CD4-positive, alpha-beta T cell (primary cell): ENCODE measurements around the gene TCF7L2. TPM values are rescaled to one million over a fixed set of nuclear protein-coding genes. Genes with fewer than 3 reads are reported as not detected.

ENCODE experiments used
- ATAC-seq: fragments of 200-7000 bp; cut with Tn5 transposase; one replicate; pipeline ENCODE4 v1.10.0; 2022; ENCODE audit warnings: mild to moderate bottlenecking; ENCODE audit not compliant: poor library complexity
- CTCF ChIA-PET: fragments of 350-600 bp; sonication (Branson Sonifier 250); formaldehyde crosslinking; loops from one replicate; lab custom pipeline; 2021; ENCODE audit warnings: antibody characterized with exemption, inconsistent platforms; lab: Charles Lee
- POLR2A ChIA-PET: fragments of 350-600 bp; sonication (Branson Sonifier 250); formaldehyde crosslinking; loops from one replicate; lab custom pipeline; 2021; ENCODE audit warnings: antibody characterized with exemption, inconsistent platforms; lab: Charles Lee
- DNase-seq, 14 experiments: peaks; one replicate each; pipeline ENCODE4 v3.0.0-alpha.2; 2013 to 2020; ENCODE audit warnings: mixed read lengths in 2 of 14
- H3K27ac ChIP-seq, 2 donors: one replicate each; pipeline versions ENCODE4 v1.5.1 to v1.7.0; 2013; ENCODE audit warnings: low read length in 2 of 2, low read depth in 1 of 2, mild to moderate bottlenecking in 1 of 2
- H3K27me3 ChIP-seq, 2 experiments: 1 replicate in 1 of 2; 2 replicates in 1 of 2; pipeline versions ENCODE4 v1.6.1 to v1.7.0; 2013; ENCODE audit warnings: low read length in 2 of 2, control low read depth in 1 of 2, mild to moderate bottlenecking in 1 of 2, moderate library complexity in 1 of 2; ENCODE audit not compliant: insufficient read depth in 2 of 2, control insufficient read depth in 1 of 2
- H3K36me3 ChIP-seq: one replicate; pipeline ENCODE4 v1.6.1; 2013; ENCODE audit warnings: low read length, control low read depth; ENCODE audit not compliant: insufficient read depth
- H3K4me1 ChIP-seq: one replicate; pipeline ENCODE4 v1.6.1; 2013; ENCODE audit warnings: low read length, control low read depth; ENCODE audit not compliant: insufficient read depth
- H3K4me3 ChIP-seq: one replicate; pipeline ENCODE4 v1.5.1; 2013; ENCODE audit warnings: mild to moderate bottlenecking, low read length, moderate library complexity
- H3K9me3 ChIP-seq, 2 experiments: 1 replicate in 1 of 2; 2 replicates in 1 of 2; pipeline versions ENCODE4 v1.6.1 to v1.7.0; 2013; ENCODE audit warnings: low read length in 2 of 2, mild to moderate bottlenecking in 2 of 2, control low read depth in 1 of 2, moderate library complexity in 1 of 2; ENCODE audit not compliant: control insufficient read depth in 1 of 2, insufficient read depth in 1 of 2
- H3K27ac Mint-ChIP-seq: one replicate; pipeline ENCODE4 v1.8.0; 2020; ENCODE audit warnings: mixed read lengths
- H3K27me3 Mint-ChIP-seq: one replicate; pipeline ENCODE4 v1.8.0; 2021; ENCODE audit warnings: mixed read lengths
- H3K36me3 Mint-ChIP-seq: one replicate; pipeline ENCODE4 v1.8.0; 2021; ENCODE audit warnings: low read depth, mixed read lengths
- H3K4me1 Mint-ChIP-seq: one replicate; pipeline ENCODE4 v1.8.0; 2021; ENCODE audit warnings: low read depth, mixed read lengths
- H3K4me3 Mint-ChIP-seq: one replicate; pipeline ENCODE4 v1.8.0; 2020; ENCODE audit warnings: mild to moderate bottlenecking, mixed read lengths
- H3K9me3 Mint-ChIP-seq: one replicate; pipeline ENCODE4 v1.8.0; 2020; ENCODE audit warnings: mixed read lengths
- CTCF ChIP-seq: fragments of 200-600 bp; IDR thresholded peaks from one replicate; pipeline ENCODE4 v1.8.0; 2022; ENCODE audit warnings: antibody characterized with exemption, mild to moderate bottlenecking
- intact Hi-C, 2 experiments: fragments of 100-400 bp; cut with DNase I in 1 of 2; cut with micrococcal nuclease in 1 of 2; formaldehyde crosslinking; loops; one replicate each; pipeline versions ENCODE4 v1.15.1 to v1.9.0; 2023 to 2025; cut with DNase I, micrococcal nuclease
- total RNA-seq, 174 experiments: library from RNA in 2 of 174; stranded (reverse) in 2 of 174; gene quantifications; one replicate each; pipeline ENCODE4 v1.2.3 and lab custom pipeline; 2021 to 2026

The TCF7L2 gene
- total RNA-seq, 2 experiments from 2014 or later = 4.2 to 4.4 TPM

GRCh38 chr10:113037218-113037617 is 87.2 kb downstream of the TCF7L2 start:
- Histone ChIP-seq H3K4me3 (no peak overlapping the region), H3K27ac (no peak overlapping the region), H3K27me3 (peaks cover 0 to 5% of the 10 kb centered on the region in 2 experiments), H3K36me3 (no peaks in the 10 kb centered on the region), H3K9me3 (no peaks in the 10 kb centered on the region), H3K4me1 (no peaks in the 10 kb centered on the region)
- TF ChIP-seq CTCF = no peak
- no peaks in the 10 kb centered on the region for H3K4me1 Mint-ChIP-seq
- H3K36me3 Mint-ChIP-seq = no peaks in the 10 kb centered on the region
- H3K27me3 Mint-ChIP-seq = no peaks in the 10 kb centered on the region
- CTCF ChIA-PET = no interaction called here
- intact Hi-C loops = no loop called here
- no peak overlapping the region for H3K27ac Mint-ChIP-seq
- no peaks in the 10 kb centered on the region for H3K9me3 Mint-ChIP-seq
- H3K4me3 Mint-ChIP-seq = no peak overlapping the region
- DNase-seq (no peak), ATAC-seq (no peak)
- POLR2A ChIA-PET = interaction anchor here (0.6 kb wide), 1 partner anchor 12 kb away, joined by 4 read pairs; no protein-coding TSS in a partner anchor

DNA sequence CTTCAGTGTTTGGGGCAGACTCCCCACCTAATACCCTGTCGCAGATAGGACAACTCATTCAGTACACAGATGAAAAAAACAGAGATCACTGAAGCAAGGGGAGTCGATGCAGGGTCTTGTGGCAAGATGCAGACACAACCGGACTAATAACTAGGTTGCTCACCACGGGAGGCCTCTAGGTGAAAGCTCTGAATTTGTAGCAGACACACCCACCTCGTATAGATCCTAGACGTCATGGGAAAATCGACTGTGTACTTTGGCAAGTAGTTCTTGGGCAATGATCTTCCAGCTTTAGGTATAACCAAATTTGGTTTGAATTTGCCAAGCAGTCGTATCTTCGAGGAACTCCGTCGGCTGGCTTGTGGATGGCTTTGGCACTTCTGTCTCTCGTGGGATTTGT is 88.1 kb downstream of the TCF7L2 start:
- Mint-ChIP-seq H3K9me3 (no peaks in the 10 kb centered on the region), H3K27ac (no peak overlapping the region), H3K36me3 (no peaks in the 10 kb centered on the region), H3K4me1 (no peaks in the 10 kb centered on the region), H3K4me3 (no peak overlapping the region), H3K27me3 (no peaks in the 10 kb centered on the region)
- Histone ChIP-seq H3K9me3 (no peaks in the 10 kb centered on the region), H3K27me3 (peaks cover 0 to 5% of the 10 kb centered on the region in 2 experiments), H3K4me3 (no peak overlapping the region), H3K27ac (no peak overlapping the region), H3K4me1 (no peaks in the 10 kb centered on the region), H3K36me3 (no peaks in the 10 kb centered on the region)
- ATAC-seq (no peak), DNase-seq (no peak)
- no peak for TF ChIP-seq CTCF
- ChIA-PET POLR2A (no interaction called here), CTCF (no interaction called here)
- intact Hi-C loops = no loop called here

DNA sequence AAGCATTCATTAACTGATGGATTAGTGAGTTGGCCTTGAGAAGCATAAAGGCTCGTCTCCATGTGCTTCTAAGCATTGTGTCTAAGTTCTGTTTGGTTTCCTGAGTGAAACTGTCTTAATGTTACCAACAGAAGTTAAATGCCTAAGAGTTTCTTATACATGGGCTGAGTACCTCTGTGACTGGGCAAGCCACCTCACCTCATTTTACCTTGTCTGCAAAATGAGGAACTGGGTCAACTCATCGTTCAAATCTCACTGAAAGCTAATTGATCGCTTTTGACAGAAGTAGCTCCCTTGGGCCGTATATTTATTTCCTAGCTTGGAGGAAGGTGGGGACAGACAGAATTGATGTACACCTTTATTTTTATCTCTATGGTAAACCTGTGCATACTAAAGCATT is 88.9 kb downstream of the TCF7L2 start:
- ATAC-seq (no peak), DNase-seq (no peak)
- CTCF ChIA-PET = no interaction called here
- peaks cover 0 to 5% of the 10 kb centered on the region in 2 experiments for H3K27me3 ChIP-seq
- H3K4me3 Mint-ChIP-seq = no peak overlapping the region
- POLR2A ChIA-PET = no interaction called here
- H3K27ac ChIP-seq = no peak overlapping the region
- H3K27ac Mint-ChIP-seq = no peak overlapping the region
- no peak overlapping the region for H3K4me3 ChIP-seq
- no peak for TF ChIP-seq CTCF
- H3K36me3 ChIP-seq = no peaks in the 10 kb centered on the region
- H3K9me3 Mint-ChIP-seq = no peaks in the 10 kb centered on the region
- no peaks in the 10 kb centered on the region for H3K9me3 ChIP-seq
- intact Hi-C loops = no loop called here
- H3K36me3 Mint-ChIP-seq = no peaks in the 10 kb centered on the region
- no peaks in the 10 kb centered on the region for H3K4me1 Mint-ChIP-seq
- no peaks in the 10 kb centered on the region for H3K4me1 ChIP-seq
- H3K27me3 Mint-ChIP-seq = no peaks in the 10 kb centered on the region
